ENCODE measurements around the gene NELFE. TPM values are rescaled to one million over a fixed set of nuclear protein-coding genes. Genes with fewer than 3 reads are reported as not detected.
"Not testable (repeated sequence)": the region's sequence is repeated elsewhere in the genome, so short reads cannot be mapped to it uniquely, and the experiment has no call there.

NELFE gene
- 10 to 100 TPM; 45.4 to 59.7 (median 50.2) TPM for total RNA-seq

GRCh38 chr6:31958741-31959739, at the start of gene NELFE, which contains the start of gene SKIC2:
NELFE (minus strand) TSS chr6:31958971; CDS start chr6:31958446, 525 bp downstream.
SKIC2 (plus strand) TSS chr6:31959175; CDS start chr6:31959193, 18 bp downstream.
- Histone ChIP-seq H3K4me1 (peaks cover 0 to 25% (median 9%) of the 10 kb centered on the region in 4 donors), H3K27ac (peak within 1 kb of the TSS; percentile 75 to 87 (median 83)), H3K9me3 (no peaks in the 10 kb centered on the region), H3K4me3 (peak within 1 kb of the TSS; percentile 69 to 97 (median 74)), H3K27me3 (no peaks in the 10 kb centered on the region), H3K36me3 (peaks cover 0 to 64% (median 0%) of the 10 kb centered on the region in 3 donors)
- peak; percentile 96 to 99 (median 99) for DNase-seq
- peak; percentile 55 to 75 for TF ChIP-seq POLR2A (IDR thresholded peaks at IDR 0.05)
- no peak for TF ChIP-seq CTCF (IDR thresholded peaks at IDR 0.05)

GRCh38 chr6:32008037-32008436, 49.3 kb upstream of the NELFE start:
- not testable (repeated sequence) for H3K27me3 ChIP-seq, H3K27ac ChIP-seq, H3K9me3 ChIP-seq, H3K4me3 ChIP-seq, H3K36me3 ChIP-seq, DNase-seq, H3K4me1 ChIP-seq

GRCh38 chr6:32007086-32007485, 48.3 kb upstream of the NELFE start:
- not testable (repeated sequence) for H3K4me1 ChIP-seq, H3K4me3 ChIP-seq, H3K27ac ChIP-seq, H3K9me3 ChIP-seq, H3K36me3 ChIP-seq, H3K27me3 ChIP-seq
- DNase-seq, result peak in 1 of 3 donors; percentile 5

DNA sequence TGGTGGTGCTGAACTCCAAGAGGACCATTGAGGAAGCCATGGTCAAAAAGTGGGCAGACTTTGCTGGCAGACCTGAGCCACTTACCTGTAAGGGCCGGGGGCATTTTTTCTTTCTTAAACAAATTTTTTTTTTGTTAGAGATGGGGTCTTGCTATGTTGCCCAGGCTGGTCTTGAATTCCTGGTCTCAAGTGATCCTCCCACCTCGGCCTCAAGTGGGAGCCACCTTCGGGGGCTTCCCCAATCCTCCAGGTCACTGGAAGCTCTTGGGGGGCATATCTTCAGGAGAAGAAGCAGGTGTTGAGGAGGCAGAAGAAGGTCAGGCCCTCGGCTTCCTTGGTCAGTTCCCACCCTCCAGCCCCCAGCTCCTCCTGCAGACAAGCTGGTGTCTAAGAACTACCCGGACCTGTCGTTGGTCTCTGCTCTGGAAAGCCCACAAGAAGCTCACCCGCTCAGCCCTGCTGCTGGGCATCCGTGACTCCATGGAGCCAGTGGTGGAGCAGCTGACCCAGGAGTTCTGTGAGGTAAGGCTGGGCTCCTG, 47.3 kb upstream of the NELFE start:
- H3K36me3 ChIP-seq, H3K4me3 ChIP-seq, H3K9me3 ChIP-seq, H3K4me1 ChIP-seq, H3K27ac ChIP-seq, H3K27me3 ChIP-seq: not testable (repeated sequence)
- DNase-seq, result peak in 1 of 3 donors; percentile 7

GRCh38 chr6:32005538-32005880, 46.7 kb upstream of the NELFE start:
- H3K4me1 ChIP-seq, H3K4me3 ChIP-seq, H3K9me3 ChIP-seq, H3K36me3 ChIP-seq, H3K27me3 ChIP-seq, H3K27ac ChIP-seq: not testable (repeated sequence)
- DNase-seq, result peak in 1 of 3 donors; percentile 17

GRCh38 chr6:32004864-32005537, 46.2 kb upstream of the NELFE start:
- not testable (repeated sequence) for DNase-seq, H3K36me3 ChIP-seq, H3K4me1 ChIP-seq, H3K27me3 ChIP-seq, H3K9me3 ChIP-seq, H3K27ac ChIP-seq, H3K4me3 ChIP-seq

DNA sequence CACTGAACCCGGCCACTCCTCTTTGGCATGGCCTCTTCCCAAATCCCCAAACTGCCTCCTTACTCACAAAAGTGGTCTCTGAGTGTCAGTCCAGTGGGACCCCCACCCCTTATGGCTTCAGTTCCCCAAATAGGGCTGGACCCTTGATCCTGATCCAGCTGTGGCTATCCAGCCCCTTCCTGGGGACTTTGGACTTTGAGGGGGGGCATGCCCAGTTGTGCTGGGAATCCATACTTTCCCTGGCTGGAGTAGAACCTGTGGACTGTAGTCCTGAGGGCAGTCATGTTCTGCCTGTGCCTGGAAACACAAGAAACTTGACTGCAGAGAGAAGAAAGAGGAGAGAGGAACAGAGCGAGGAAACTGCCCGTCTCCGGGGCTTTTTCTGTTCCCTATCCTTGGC, 45.6 kb upstream of the NELFE start:
- not testable (repeated sequence) for H3K36me3 ChIP-seq, DNase-seq, H3K4me3 ChIP-seq, H3K27me3 ChIP-seq, H3K9me3 ChIP-seq, H3K27ac ChIP-seq, H3K4me1 ChIP-seq

GRCh38 chr6:32003301-32003700, 44.5 kb upstream of the NELFE start:
- not testable (repeated sequence) for H3K4me3 ChIP-seq, H3K9me3 ChIP-seq, DNase-seq, H3K27ac ChIP-seq, H3K27me3 ChIP-seq, H3K4me1 ChIP-seq, H3K36me3 ChIP-seq

- not testable (repeated sequence) for H3K4me1 ChIP-seq, H3K9me3 ChIP-seq, DNase-seq, H3K27ac ChIP-seq, H3K36me3 ChIP-seq, H3K4me3 ChIP-seq, H3K27me3 ChIP-seq
Observed at GRCh38 chr6:32002546-32003268, 43.9 kb upstream of the NELFE start.

DNA sequence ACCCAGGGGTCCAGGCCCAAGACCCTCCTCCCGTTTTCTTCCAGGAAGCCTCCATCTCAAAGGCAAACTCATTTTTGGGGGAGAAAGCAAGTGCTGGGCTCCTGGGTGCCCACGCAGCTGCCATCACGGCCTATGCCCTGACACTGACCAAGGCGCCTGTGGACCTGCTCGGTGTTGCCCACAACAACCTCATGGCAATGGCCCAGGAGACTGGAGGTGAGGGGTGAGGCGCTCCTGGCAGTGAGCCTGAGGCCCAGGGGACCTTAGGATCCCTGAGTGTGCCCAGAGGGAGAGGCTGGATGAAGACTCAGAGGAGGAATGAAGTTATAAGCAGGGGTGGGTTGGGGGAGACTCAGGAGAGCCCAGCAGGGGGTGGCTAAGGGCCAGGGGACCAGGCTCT, 37.6 kb upstream of the NELFE start:
- H3K36me3 ChIP-seq, H3K4me3 ChIP-seq, H3K9me3 ChIP-seq, H3K4me1 ChIP-seq, H3K27me3 ChIP-seq, H3K27ac ChIP-seq: not testable (repeated sequence)
- DNase-seq, result peak in 2 of 3 donors; percentile 14 to 26

- not testable (repeated sequence) for H3K27ac ChIP-seq, H3K4me1 ChIP-seq, H3K9me3 ChIP-seq, H3K36me3 ChIP-seq, H3K4me3 ChIP-seq, H3K27me3 ChIP-seq
- DNase-seq, result peak in 1 of 3 donors; percentile 21
Observed at GRCh38 chr6:31994421-31994820, 35.6 kb upstream of the NELFE start.

- not testable (repeated sequence) for H3K9me3 ChIP-seq, H3K27ac ChIP-seq, H3K36me3 ChIP-seq, H3K4me1 ChIP-seq, H3K4me3 ChIP-seq, DNase-seq, H3K27me3 ChIP-seq
Observed at GRCh38 chr6:31989363-31989762, 30.6 kb upstream of the NELFE start.

DNA sequence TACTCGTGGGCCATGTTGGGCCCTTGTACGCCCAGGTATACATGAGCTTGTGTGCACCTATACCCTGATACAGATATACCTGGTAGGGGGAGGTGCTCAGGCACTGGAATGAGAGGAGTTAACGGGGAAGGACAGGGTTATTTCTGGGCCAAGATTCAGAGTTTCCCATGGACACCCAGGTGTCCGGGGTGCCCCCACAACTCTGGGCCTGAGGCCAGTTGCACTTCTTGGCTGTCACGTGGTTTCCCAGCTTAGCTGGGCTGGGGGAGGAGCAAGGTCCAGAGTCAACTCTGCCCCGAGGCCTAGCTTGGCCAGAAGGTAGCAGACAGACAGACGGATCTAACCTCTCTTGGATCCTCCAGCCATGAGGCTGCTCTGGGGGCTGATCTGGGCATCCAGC, 23.0 kb upstream of the NELFE start, which contains the start of gene C4A:
C4A (plus strand) TSS at position 314 of the 400 bp plus-strand sequence; CDS start at position 365, 51 bp downstream.
- not testable (repeated sequence) for H3K4me1 ChIP-seq, H3K4me3 ChIP-seq, H3K27me3 ChIP-seq, DNase-seq, H3K27ac ChIP-seq, H3K9me3 ChIP-seq
- peaks cover 0 to 11% (median 0%) of the 10 kb centered on the region in 3 donors for H3K36me3 ChIP-seq

All from Peyer's patch (tissue), 4 donors.